H1 (cell line): ENCODE results near the gene SMIM15. TPM values are rescaled to one million over a fixed set of nuclear protein-coding genes. Genes with fewer than 3 reads are reported as not detected.

ENCODE experiments used
- polyA plus RNA-seq, 7 experiments: library from polyadenylated mRNA; depleted of rRNA in 3 of 7; stranded (reverse) in 5 of 7; unstranded in 2 of 7; fragments of >200 nt in 5 of 7; fragments of 200-250 nt in 2 of 7; gene quantifications; 1 replicate in 5 of 7; 2 replicates in 1 of 7; 4 replicates in 1 of 7; pipeline versions ENCODE4 v1.2.1 to v1.2.3, GENCODE V29; 2011 to 2013; ENCODE audit warnings: missing spikeins in 2 of 7, mixed read lengths in 2 of 7
- total RNA-seq: library from RNA; stranded (reverse); fragmentation: NEBNext Ultra II Directional; extraction: Animal tissue kit (Norgen Biotek cat#: 25700); gene quantifications from 2 replicates; pipeline ENCODE4 v1.2.1, GENCODE V29; 2021

SMIM15 gene
- total and polyA plus RNA-seq, 2 of the 8 experiments (the other 6 are each of a cell fraction or from before 2014, with no cell fraction given): 17.6 to 53.1 TPM

Other genes with a start within 250 kb of the SMIM15 start
- 14.8 and 17.3 TPM in 2 replicates for gene ERCC8, start 217.4 kb downstream of the SMIM15 start, total RNA-seq
- 13.3 and 17.3 TPM in 2 replicates for gene ERCC8, start 217.4 kb downstream of the SMIM15 start, polyA plus RNA-seq (2011; rRNA removed)
- 46.5 and 50.8 TPM in 2 replicates for gene NDUFAF2, start 217.3 kb downstream of the SMIM15 start, total RNA-seq
- gene NDUFAF2, start 217.3 kb downstream of the SMIM15 start, polyA plus RNA-seq (2011; rRNA removed): 7.1 and 10.7 TPM in 2 replicates
- gene ZSWIM6, start 169.8 kb upstream of the SMIM15 start, total RNA-seq: 11.4 and 12.4 TPM in 2 replicates
- gene ZSWIM6, start 169.8 kb upstream of the SMIM15 start, polyA plus RNA-seq (2011; rRNA removed): 6.7 and 7.9 TPM in 2 replicates